ENCODE data around the gene APOBEC3C.

DNA sequence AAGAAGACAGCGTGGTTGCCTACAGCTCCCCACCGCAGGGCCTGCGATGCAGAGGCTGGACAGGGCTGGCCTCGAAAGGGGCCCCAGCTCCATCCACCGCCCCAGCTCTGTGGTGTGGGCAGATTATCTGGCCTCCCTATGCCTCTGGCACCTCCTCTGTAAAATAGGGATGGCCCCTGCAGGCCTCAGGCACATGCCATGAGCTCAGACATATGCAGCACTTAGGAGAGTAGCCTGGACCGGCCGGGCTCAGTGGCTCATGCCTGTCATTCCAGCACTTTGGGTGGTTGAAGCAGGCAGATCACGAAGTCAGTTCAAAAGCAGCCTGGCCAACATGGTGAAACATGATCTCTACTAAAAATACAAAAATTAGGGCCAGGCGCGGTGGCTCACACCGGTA is 14.2 kb downstream of the APOBEC3C start:
- TF ChIP-seq, protein P1, sequence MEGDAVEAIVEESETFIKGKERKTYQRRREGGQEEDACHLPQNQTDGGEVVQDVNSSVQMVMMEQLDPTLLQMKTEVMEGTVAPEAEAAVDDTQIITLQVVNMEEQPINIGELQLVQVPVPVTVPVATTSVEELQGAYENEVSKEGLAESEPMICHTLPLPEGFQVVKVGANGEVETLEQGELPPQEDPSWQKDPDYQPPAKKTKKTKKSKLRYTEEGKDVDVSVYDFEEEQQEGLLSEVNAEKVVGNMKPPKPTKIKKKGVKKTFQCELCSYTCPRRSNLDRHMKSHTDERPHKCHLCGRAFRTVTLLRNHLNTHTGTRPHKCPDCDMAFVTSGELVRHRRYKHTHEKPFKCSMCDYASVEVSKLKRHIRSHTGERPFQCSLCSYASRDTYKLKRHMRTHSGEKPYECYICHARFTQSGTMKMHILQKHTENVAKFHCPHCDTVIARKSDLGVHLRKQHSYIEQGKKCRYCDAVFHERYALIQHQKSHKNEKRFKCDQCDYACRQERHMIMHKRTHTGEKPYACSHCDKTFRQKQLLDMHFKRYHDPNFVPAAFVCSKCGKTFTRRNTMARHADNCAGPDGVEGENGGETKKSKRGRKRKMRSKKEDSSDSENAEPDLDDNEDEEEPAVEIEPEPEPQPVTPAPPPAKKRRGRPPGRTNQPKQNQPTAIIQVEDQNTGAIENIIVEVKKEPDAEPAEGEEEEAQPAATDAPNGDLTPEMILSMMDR (conservative IDR thresholded peaks at IDR 0.05; ENCODE audit: low read length) = no peak
- no peak for TF ChIP-seq EZH2phosphoT487 (IDR thresholded peaks at IDR 0.05; ENCODE audit: borderline replicate concordance)
